NCI-H187 (cell line): ENCODE data around the gene HBD.
"Not testable (repeated sequence)": the region's sequence is repeated elsewhere in the genome, so short reads cannot be mapped to it uniquely, and the experiment has no call there.

Source experiments
- DNase-seq, 2 experiments: peaks; one replicate each; lab custom pipeline; 2025; lab: John Stamatoyannopoulos, UW

HBD gene

DNA sequence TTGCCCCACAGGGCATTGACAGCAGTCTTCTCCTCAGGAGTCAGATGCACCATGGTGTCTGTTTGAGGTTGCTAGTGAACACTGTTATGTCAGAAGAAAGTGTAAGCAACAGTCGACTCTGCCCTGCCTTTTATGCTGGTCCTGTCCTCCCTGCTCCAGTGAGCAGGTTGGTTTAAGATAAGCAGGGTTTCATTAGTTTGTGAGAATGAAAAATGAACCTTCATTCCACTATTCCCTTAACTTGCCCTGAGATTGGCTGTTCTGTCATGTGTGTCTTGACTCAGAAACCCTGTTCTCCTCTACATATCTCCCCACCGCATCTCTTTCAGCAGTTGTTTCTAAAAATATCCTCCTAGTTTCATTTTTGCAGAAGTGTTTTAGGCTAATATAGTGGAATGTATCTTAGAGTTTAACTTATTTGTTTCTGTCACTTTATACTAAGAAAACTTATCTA, at the start of gene HBD:
HBD (minus strand) TSS at position 103 of the 454 bp plus-strand sequence; CDS start at position 53, 50 bp downstream.
- DNase-seq: no peak

GRCh38 chr11:5283882-5284281, 49.6 kb upstream of the HBD start:
- no peak for DNase-seq

- DNase-seq: no peak
Measured at GRCh38 chr11:5283086-5283485, 48.8 kb upstream of the HBD start.

DNA sequence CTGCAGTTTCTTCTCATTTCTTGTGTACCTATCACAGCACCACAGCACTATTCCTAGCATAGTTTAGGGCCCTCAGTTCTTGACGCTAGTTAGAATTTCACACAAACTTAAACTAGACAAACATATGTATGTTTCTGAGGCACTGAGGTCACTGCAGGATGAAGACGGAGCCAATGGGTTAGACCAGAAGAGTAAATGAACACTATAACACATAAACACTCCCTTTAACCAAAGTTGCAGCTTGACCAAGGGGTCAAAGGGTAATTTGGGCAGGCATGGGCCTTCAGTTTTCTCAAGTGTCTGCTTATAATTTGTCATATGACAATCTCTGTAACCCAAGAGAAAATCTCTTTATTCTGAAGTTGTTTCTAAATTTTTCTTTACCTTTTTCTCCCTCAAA, 48.3 kb upstream of the HBD start:
- no peak for DNase-seq

DNA sequence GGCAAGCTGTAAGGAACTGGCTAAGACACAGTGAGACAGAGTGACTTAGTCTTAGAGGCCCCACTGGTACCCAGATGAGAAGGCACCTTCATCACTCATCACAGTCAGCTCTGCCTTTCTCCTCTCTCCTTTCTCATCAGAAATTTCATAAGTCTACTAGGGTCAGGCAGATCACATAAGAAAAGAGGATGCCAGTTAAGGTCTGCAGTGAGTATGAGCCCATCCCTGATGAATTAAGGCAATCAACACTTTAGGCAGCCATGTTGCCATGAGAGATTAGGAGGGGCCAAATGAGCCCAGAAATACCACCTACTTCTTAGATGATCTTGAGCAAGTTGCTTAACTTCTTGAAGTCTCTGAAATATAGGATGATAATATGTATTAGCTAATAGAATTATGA, 47.3 kb upstream of the HBD start:
- DNase-seq: no peak

DNA sequence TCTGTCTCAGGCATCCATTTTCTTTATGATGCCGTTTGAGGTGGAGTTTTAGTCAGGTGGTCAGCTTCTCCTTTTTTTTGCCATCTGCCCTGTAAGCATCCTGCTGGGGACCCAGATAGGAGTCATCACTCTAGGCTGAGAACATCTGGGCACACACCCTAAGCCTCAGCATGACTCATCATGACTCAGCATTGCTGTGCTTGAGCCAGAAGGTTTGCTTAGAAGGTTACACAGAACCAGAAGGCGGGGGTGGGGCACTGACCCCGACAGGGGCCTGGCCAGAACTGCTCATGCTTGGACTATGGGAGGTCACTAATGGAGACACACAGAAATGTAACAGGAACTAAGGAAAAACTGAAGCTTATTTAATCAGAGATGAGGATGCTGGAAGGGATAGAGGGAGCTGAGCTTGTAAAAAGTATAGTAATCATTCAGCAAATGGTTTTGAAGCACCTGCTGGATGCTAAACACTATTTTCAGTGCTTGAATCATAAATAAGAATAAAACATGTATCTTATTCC, 46.4 kb upstream of the HBD start:
- DNase-seq: no peak

GRCh38 chr11:5279471-5280090, 45.3 kb upstream of the HBD start:
- no peak for DNase-seq

DNA sequence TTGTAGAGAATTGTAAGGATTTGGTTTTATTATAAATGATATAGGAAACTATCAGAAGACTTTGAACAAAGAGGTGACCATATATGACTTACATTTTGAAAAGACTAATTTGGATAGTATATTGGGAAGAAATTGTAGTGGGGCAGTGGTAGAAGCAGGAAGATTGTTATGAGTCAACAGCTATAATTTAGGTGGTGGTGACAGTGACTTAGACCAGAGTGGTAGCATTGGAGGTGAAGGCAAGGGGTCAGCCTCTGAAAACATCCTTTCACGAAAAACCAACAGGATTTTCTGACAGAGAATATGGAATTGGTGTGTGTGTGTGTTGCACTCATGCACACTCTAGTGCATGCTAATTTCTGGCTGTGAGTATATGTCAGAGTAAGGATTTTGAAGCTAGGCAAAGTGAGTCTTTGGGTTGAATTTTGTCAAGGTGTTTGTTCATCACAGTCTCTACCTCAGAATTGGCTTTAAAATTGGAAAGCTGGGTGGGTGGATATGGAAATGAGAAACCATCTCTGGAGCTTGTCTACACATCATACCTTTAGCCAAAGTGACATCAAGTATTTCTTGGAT, 43.6 kb upstream of the HBD start:
- no peak for DNase-seq

GRCh38 chr11:5276697-5277096, 42.4 kb upstream of the HBD start:
- DNase-seq: no peak

- DNase-seq: no peak
Measured at GRCh38 chr11:5275369-5276110, 41.3 kb upstream of the HBD start.

- no peak for DNase-seq
Measured at GRCh38 chr11:5274395-5274794, 40.1 kb upstream of the HBD start.

DNA sequence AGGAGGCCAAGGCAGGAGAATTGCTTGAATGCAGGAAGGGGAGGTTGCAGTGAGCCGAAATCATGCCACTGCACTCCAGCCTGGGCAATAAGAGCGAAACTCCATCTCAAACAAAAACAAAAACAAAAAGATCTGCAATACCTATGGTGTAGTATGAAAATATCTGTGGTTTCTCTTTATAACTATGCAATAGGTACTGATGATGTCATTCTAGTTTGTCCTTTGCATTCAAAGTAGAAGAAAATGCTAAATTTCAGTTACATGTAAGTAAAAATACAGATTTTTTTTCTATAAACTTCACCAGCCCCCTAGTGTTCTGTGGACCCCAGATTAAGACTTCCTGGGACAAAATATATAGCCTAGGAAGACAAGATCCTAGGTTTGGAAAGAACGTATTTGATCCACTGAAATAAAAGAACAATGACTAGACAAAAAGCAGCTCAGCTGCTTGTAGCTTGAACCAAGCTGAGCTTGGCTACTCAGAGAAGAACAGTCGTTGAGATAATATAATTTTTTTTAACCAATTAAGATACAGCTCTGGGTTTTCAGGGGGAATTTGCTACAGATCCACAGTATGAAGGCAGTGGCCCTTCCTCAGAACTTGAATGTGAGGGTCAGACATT, 38.2 kb upstream of the HBD start:
- DNase-seq: no peak

DNA sequence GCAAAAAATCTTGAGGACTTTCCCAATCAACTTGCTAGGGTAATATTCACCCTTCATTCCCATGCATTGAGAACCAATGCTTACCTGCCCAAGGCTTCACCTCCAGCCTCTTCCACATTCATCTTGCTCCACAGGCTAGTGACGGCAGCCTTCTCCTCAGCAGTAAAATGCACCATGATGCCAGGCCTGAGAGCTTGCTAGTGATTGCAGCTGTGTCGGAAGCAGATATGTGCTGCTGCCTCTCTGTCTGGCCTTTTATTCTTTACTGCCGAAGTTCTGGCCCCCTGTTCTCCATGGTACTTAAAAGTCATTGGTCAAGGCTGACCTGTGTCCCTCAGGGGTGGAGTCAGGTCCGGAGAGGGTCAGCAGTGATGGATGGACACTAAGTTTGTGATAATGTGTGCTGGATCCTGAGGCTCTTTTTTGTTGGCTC, 35.4 kb upstream of the HBD start, which contains the start of gene HBE1:
HBE1 (minus strand) TSS at position 231 of the 433 bp plus-strand sequence; CDS start at position 176, 55 bp downstream.
- DNase-seq: no peak

- DNase-seq: no peak
Measured at GRCh38 chr11:5267033-5267563, 32.8 kb upstream of the HBD start.

DNA sequence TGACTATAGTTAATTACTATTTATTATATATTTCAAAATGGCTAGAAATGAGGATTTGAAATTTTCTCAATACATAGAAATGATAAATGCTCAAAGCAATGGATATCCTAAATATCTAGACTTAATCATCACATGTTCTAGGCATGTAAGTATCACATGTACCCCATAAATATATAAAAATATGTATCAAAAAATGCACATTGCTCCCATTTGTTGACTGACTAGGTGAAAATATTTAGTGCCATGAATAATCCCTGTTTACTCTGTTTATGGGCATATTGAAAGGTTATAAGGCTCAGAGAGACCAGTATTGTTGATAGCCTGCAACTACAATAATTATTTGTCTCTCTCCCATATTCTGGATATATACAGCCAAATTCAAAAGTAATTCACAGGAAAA, 32.3 kb upstream of the HBD start:
- DNase-seq: no peak

GRCh38 chr11:5265832-5266231, 31.5 kb upstream of the HBD start:
- no peak for DNase-seq

DNA sequence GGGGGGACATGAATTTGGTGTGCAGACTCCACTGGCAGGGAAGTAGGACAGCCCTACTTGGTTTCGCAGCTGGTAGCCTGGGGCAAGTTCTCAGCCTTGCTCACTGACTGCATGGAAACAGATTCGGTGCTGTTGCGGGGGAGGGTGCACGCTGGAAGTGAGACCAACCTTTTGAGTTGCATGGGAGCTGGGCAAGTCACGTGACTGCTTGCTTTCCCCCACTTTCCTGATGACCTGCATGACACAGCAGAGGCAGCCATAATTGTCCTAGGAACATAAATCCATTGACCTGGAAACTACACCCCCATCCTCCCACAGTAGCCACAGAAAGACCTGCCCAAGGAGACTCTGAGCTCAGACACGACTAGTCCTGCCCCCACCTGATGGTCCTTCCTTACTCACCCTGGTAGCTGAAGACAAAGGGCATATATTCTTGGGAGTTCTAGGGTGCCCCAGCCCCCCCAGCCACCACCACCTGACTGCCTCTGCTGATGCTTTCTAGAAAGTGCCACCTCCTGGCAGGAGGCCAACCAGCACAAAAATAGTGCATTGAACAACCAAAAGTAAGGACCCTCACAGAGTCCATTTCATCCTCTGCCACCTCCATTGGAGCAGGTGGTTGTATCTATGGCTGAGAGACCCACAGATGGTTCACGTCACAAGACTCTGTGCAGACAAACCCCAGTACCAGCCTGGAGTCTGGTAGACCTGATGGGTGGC, 24.4 kb upstream of the HBD start:
- DNase-seq: no peak

- DNase-seq: no peak
Measured at GRCh38 chr11:5257296-5257695, 23.0 kb upstream of the HBD start.

- DNase-seq: not testable (repeated sequence)
Measured at GRCh38 chr11:5254646-5255413, 20.5 kb upstream of the HBD start, which contains the start of gene HBG2. Gene HBG2 (minus strand): TSS chr11:5254781. CDS start chr11:5254728, 53 bp downstream.

GRCh38 chr11:5254023-5254422, 19.7 kb upstream of the HBD start:
- not testable (repeated sequence) for DNase-seq

- DNase-seq: not testable (repeated sequence)
Measured at GRCh38 chr11:5253440-5253839, 19.2 kb upstream of the HBD start.
